T-helper 1 cell treated with Interleukin-12 subunit alpha and Interleukin-12 subunit beta and Interleukin-4 antibody, amounts not matched to agents 30 ng/mL and 1 ng/mL, for 36 hours (primary cell): ENCODE results near the gene THOC7. TPM values are rescaled to one million over a fixed set of nuclear protein-coding genes. Genes with fewer than 3 reads are reported as not detected.

Experiments
- intact Hi-C: fragments of 100-400 bp; cut with micrococcal nuclease; formaldehyde crosslinking; loops from one replicate; pipeline ENCODE4 v1.15.1; 2024
- total RNA-seq: library from RNA; stranded (reverse); gene quantifications from 2 replicates; pipeline ENCODE4 v1.2.3, GENCODE V29; 2022

THOC7 gene
- total RNA-seq, 1 donor from 2014 or later, result 90.5 TPM

- intact Hi-C loops, result no loop called here
Measured at GRCh38 chr3:63880653-63881052, 17.0 kb upstream of the THOC7 start.

- intact Hi-C loops, result loop anchor here (1.0 kb wide), 2 partner anchors 8 kb away; no protein-coding TSS in a partner anchor
Measured at GRCh38 chr3:63878394-63879060, 14.9 kb upstream of the THOC7 start.

- intact Hi-C loops, result loop anchor here (1.0 kb wide), 2 partner anchors 8 kb away; no protein-coding TSS in a partner anchor
Measured at GRCh38 chr3:63877737-63878393, 14.3 kb upstream of the THOC7 start.

- intact Hi-C loops, result loop anchor here (1.0 kb wide), 1 partner anchor 10 kb away; no protein-coding TSS in a partner anchor
Measured at GRCh38 chr3:63876260-63876659, 12.7 kb upstream of the THOC7 start.

- intact Hi-C loops, result no loop called here
Measured at GRCh38 chr3:63875510-63875909, 11.9 kb upstream of the THOC7 start.

GRCh38 chr3:63874769-63875168 is 11.2 kb upstream of the THOC7 start:
- intact Hi-C loops, result no loop called here

- intact Hi-C loops, result no loop called here
Measured at GRCh38 chr3:63872135-63872924, 8.7 kb upstream of the THOC7 start.

- intact Hi-C loops, result loop anchor here (1.0 kb wide), 1 partner anchor 8 kb away; no protein-coding TSS in a partner anchor
Measured at GRCh38 chr3:63870615-63871005, 7.0 kb upstream of the THOC7 start.

- intact Hi-C loops, result loop anchor here (1.0 to 10.0 kb wide), 2 partner anchors 8 to 615 kb away; no protein-coding TSS in a partner anchor
Measured at GRCh38 chr3:63869940-63870614, 6.5 kb upstream of the THOC7 start.

- intact Hi-C loops, result loop anchor here (10.0 kb wide), 1 partner anchor 618 kb away; no protein-coding TSS in a partner anchor
Measured at GRCh38 chr3:63867225-63867624, 3.6 kb upstream of the THOC7 start.

- intact Hi-C loops, result loop anchor here (1.0 to 10.0 kb wide), 7 partner anchors 46 to 620 kb away; partner anchors contain the start of gene PSMD6
Measured at GRCh38 chr3:63864965-63865327, 1.3 kb upstream of the THOC7 start.

GRCh38 chr3:63864008-63864964 is 681 bp upstream of the THOC7 start:
- intact Hi-C loops, result loop anchor here (1.0 to 10.0 kb wide), 5 partner anchors 88 to 621 kb away; partner anchors contain the start of gene PSMD6

- intact Hi-C loops, result loop anchor here (5.0 to 10.0 kb wide), 3 partner anchors 90 to 622 kb away; no protein-coding TSS in a partner anchor
Measured at GRCh38 chr3:63862804-63863149, 828 bp downstream of the THOC7 start.

GRCh38 chr3:63861306-63861705 is 2.3 kb downstream of the THOC7 start:
- intact Hi-C loops, result loop anchor here (5.0 to 10.0 kb wide), 3 partner anchors 91 to 623 kb away; no protein-coding TSS in a partner anchor

GRCh38 chr3:63860776-63861175 is 2.8 kb downstream of the THOC7 start:
- intact Hi-C loops, result loop anchor here (5.0 to 10.0 kb wide), 3 partner anchors 92 to 624 kb away; no protein-coding TSS in a partner anchor

GRCh38 chr3:63857311-63857710 is 6.3 kb downstream of the THOC7 start:
- intact Hi-C loops, result no loop called here

GRCh38 chr3:63855333-63855940 is 8.2 kb downstream of the THOC7 start:
- intact Hi-C loops, result no loop called here

GRCh38 chr3:63853106-63853505 is 10.5 kb downstream of the THOC7 start:
- intact Hi-C loops, result no loop called here

- intact Hi-C loops, result no loop called here
Measured at GRCh38 chr3:63851287-63851686, 12.3 kb downstream of the THOC7 start.
